ENCODE data around the gene SANBR.

Gene SANBR

GRCh38 chr2:61090386-61090921 lies 24.8 kb downstream of the SANBR start:
- DNase-seq (ENCODE audit: low read depth), result no peak

GRCh38 chr2:61091485-61091884 lies 25.8 kb downstream of the SANBR start:
- DNase-seq (ENCODE audit: low read depth), result no peak

- DNase-seq (ENCODE audit: low read depth), result no peak
These were observed 30.8 kb downstream of the SANBR start for GRCh38 chr2:61096438-61096837.

- DNase-seq (ENCODE audit: low read depth), result no peak
These were observed 35.1 kb downstream of the SANBR start for GRCh38 chr2:61100801-61101200.

GRCh38 chr2:61109291-61109690 lies 43.6 kb downstream of the SANBR start:
- no peak for DNase-seq (ENCODE audit: low read depth)

- DNase-seq (ENCODE audit: low read depth), result no peak
These were observed 46.0 kb downstream of the SANBR start for GRCh38 chr2:61111708-61112107.

- DNase-seq (ENCODE audit: low read depth), result no peak
These were observed 48.5 kb downstream of the SANBR start for GRCh38 chr2:61114147-61114546.

Data from stimulated activated CD8-positive, alpha-beta memory T cell treated with anti-CD3 and anti-CD28 coated beads, Interleukin-4, amount 100 ng/mL, for 24 hours (primary cell).